GM19099 (cell line): ENCODE measurements around the gene HCRTR1.

Experiments used
- POLR2A ChIP-seq: IDR thresholded peaks from 3 replicates; pipeline ENCODE4 v1.6.1; 2011; ENCODE audit warnings: low read depth; ENCODE audit not compliant: insufficient read length; ENCODE audit errors: extremely low read depth

HCRTR1 gene

GRCh38 chr1:31587720-31588423, 29.6 kb upstream of the HCRTR1 start:
- no peak for TF ChIP-seq POLR2A

DNA sequence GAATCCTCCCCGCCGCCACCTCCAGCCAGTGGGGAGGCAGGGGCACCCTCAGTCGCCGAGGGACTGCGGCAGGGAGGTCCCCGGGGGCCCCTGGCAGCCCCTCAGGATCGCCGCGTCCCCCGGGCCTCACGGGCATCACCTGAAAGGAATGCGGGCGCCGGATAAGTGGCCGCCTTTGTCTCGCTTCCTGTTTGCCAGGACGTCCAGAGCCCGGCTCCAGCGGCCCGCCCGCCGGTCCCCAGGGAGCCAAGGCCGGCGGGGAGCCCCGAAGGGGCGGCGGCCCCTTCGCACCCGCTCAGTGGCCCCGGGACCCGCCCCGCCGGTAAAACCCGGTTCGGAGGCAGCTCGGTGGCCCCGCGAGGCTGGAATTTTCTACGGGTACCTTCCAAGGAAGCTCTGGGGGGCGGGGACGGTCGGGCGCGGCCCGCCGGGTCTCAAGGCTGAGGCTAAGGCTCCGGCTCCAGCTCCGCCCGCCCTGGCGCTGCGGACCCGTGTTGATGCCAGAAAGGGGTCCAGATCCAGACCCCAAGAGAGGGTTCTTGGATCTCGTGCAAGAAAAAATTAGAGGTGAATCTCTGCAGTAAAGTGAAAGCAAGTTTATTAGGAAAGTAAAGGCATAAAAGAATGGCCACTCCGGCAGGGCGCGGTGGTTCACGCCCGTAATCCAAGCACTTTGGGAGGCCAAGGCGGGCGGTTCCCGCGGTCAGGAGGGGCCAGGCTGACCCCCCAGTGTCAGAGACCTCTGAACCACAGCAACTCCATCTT, 28.6 kb upstream of the HCRTR1 start:
- no peak for TF ChIP-seq POLR2A

DNA sequence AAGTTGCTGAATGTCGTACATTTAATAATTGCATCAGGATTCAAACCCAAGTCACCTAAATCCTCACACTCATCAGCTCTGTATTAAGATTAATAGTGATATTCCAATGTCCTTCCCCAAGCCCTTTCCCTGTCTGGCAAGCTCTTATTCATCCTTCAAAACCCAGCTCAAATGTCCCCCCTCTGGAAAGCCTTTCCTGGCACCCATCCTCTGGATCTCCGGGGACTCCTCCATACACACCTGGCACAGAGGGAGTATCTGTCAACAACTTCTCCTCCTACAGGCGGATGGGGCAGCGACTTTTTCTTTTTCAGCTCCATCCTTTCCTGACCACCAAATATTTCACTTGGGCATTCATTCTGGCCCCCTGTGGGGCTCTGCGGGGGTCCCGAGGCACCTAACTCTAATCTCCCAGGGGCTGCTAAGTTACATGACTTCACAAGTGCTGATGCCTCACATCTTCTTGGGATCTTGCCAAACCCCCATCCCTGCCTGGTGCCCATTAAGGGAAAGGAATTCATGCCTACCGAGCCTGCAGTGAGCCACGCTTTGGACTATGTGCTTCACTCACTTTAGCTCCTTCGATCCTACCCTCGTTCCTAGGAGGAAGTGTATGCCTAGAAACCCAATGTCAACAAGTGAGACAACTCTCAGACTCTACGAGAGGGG, 25.9 kb upstream of the HCRTR1 start:
- no peak for TF ChIP-seq POLR2A

DNA sequence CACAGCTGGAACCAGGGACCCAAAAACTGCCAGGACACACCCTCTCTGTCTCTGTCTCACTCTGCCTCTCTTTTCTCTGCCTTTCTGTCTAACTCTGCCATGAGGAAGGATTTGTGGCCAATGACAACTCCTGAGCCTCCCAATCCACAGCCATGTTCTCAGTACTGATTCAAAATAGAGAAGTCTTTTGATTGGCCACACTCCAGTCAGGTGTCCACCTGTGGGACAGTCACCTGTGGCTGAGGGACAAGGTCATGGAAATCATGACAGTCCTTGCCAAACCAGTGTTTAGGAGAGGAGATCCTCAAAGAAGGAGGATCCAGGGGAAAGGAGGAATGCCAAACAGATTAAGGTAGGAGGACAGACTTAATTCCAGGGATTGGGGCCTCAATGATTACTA, 25.4 kb upstream of the HCRTR1 start:
- no peak for TF ChIP-seq POLR2A

DNA sequence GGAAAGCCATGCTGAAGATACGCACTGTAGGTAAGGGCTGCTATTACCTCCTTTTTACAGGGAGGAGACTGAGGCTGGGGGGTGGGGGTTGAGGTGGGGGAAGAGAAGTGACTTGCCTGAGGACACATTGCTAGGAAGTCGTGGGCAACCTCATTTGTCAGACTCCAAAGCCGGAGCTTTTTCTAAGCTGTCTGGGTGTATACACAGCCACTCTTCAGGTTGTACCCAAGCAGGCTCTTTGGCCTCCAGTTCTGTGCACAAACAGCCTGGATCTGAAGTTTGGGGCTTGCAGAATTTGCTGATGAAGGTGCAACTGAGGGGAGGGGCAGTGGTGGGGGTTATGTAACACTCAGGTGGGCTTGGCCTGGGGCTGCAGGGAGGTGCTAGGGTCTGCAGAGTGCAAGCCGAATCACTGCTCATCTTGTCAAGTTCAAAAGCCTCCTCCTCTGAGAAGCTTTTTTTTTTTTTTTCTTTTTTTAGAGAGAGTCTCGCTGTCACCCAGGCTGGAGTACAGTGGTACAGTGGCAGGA, 24.3 kb upstream of the HCRTR1 start:
- no peak for TF ChIP-seq POLR2A

DNA sequence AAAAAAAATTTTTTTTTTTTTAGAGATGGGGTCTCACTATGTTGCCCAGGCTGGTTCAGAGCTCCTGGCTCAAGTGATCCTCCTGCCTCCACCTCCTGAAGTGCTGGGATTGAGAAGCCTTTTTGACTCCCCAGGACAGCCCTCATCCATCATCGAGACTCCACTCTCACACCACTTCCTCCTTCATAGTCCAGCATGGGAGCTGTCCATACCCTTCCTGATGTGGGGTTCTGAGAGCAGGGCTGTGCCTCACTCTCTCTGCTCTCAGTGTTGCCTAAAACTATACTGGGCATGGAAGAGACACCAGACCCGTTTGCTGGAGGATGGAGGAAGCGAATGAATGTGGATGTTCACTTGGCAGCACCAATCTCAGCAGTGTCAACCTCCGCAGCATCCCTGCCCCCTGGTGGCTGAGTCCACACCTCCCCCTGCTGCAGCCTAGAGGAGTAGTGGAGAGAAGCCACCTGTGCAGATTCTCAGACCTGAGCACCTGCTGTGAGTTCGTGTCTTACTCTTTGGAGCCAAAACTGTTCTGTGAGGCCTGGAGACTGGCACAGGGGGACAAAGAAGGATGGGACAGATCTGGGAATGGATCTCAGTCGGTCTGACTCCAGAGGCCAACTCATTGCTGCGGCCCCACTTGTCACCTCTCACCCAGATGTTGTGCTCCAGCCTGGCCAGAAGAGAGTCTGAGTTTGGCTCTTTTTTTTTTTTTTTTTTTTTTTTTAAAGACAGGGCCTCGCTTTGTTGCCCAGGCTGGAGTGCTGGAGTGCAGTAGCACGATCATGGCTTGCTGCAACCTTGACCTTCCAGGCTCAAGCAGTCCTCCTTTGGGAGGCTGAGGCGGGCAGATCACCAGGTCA, 23.5 kb upstream of the HCRTR1 start:
- TF ChIP-seq POLR2A: no peak

GRCh38 chr1:31595836-31596736, 21.4 kb upstream of the HCRTR1 start:
- TF ChIP-seq POLR2A: no peak

DNA sequence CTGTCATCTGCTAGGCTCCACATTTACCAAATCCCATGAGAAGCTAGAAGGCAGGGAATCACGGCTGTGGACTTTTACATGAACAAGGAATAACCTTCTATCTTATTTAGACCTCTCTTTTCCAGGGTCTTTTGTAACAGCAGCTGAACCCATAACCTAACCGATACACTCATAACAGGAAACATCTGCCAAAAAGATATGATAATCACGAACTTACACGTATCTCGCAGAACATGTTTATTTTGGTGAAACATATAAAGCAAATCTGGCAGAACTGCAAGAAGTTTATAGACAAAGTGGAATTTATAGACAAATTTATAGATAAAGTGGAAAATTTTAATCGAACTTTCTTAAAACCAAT, 20.8 kb upstream of the HCRTR1 start:
- no peak for TF ChIP-seq POLR2A

- no peak for TF ChIP-seq POLR2A
Observed at GRCh38 chr1:31598980-31599379, 18.5 kb upstream of the HCRTR1 start.

DNA sequence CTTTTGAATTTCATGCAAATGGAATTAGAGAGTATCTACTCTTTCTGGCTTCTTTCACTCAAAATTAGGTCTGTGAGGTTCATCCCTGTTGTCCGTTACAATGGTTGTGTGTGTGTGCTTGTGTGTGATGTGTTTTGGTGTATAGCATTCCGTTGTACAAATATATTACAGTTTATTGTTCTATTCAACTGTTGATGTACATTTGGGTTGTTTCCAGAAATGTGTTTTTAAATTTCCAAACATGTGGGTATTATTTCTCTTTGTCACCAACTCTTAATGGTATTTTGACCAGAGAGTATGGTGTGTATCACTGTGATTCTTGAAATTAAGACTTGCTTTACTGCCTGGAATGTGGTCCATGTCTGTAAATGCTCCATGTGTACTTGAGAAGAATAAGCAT, 16.8 kb upstream of the HCRTR1 start:
- TF ChIP-seq POLR2A: no peak

- TF ChIP-seq POLR2A: no peak
Observed at GRCh38 chr1:31602081-31602480, 15.4 kb upstream of the HCRTR1 start.

DNA sequence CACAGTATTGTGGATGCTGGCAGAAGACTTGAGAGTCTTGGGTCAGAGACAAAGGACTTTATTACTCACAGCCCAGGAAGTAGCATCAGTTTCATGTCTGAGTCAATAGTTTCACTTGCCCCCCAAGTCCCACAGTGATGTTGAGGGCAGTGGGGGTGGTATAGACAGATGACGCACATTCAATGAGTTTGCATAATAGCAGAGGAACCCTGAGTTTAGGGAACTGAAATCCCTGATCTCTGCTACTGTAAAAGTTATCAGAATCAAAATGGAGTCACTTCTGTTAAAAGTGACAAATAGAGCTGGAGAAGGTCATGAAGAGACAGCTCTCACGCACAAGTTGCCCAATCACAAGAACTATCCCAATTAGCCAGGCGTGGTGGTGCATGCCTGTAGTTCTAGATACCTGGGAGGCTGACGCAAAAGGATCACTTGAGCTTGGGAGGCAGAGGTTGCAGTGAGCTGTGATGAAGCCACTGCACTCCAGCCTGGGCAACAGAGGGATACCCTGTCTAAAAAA, 11.5 kb upstream of the HCRTR1 start:
- TF ChIP-seq POLR2A: no peak

GRCh38 chr1:31607360-31607759, 10.1 kb upstream of the HCRTR1 start:
- no peak for TF ChIP-seq POLR2A
